GM03348 (cell line): ENCODE measurements around the gene PGC.
A peak's percentile ranks its signal among the peaks of the same experiment; 100 is the strongest.

Experiments
- DNase-seq: peaks from one replicate; pipeline ENCODE4 v3.0.0; 2012; ENCODE audit warnings: low spot score

Gene PGC

DNA sequence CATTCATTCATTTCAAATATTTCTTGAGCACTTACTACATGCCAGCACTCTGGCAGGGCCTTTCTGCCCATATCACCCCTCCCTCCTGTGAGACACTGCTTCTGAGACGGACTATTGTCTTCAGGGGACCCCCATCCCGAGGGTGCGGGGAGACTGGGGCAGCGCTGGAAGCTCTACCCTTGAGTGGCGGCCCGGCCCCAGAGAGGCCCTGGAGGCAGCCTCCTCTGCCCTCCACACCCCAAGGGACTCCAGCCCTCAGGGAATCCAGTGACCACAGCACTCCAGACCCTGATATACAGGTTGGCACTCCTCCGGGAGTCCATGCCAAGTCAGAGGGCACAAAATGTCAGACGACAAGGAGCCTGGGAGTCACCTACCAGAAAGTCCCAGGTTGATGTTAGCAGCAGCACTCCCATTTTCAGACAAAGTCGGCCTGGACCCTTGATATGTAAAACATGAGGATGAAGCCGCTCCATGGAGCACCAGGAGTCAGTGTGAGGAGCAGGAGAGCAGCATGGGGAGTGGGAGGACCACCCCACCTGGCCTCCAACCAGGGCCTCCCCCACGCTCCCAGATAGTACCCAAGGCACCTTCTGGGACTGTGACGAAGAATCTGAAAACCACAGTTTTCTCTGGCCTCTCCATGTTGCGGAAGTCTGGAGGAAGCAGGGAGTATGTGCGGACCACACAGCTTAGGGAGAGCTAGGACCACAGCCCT lies 32.5 kb downstream of the PGC start:
- DNase-seq: no peak

DNA sequence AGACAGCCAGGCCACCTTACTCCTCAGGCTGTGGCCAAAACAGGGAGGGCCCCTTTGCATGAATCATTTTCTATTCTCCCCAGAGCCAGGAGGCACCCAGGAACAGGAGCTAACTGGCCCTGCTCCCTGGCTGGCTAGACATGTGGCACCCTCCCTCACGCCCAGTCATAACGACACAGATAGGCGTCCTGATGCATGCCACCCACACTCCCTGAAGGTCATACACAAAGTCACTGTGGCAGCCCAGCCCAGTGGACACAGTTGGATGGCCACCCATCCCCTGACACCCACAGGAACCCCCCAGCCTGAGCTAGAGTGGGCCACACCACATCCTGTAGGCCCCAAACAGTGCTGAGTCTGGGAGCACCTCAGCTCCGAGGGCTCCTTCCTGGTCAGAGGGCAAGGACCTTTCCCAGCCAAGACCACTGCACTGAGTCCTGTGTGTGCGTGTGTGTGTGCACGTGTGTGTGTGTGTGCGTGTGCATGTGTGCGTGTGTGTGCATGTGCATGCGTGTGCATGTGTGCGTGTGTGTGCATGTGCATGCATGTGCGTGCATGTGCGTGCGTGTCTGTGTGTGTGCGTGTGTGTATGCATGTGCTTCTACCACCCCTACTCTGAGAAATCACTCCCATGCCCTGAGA lies 33.4 kb downstream of the PGC start:
- peak; percentile 37 for DNase-seq

DNA sequence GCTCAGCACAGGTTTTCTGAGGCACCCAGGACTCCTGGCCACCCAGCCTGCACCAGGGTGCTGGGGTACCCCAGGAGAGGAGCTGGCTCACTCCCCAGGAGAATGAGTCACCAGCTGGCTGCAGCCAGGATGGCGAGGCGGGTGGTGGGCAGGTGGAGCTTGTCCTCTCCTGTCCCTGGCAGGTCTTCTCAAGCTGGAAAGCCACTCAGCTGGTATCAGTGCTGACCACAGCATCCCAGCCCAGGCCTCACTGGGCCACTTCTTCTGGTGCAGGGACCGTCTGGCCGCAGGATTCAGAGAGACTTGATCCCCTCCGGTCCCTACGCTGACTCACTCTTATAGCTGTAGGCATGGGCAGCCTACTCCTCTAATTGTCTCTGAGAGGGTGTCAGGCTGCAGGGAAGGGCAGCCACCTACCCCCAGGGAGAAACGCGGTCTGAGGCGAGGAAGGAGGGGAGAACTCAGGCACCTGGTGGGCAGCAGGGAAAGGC lies 34.0 kb downstream of the PGC start:
- DNase-seq: peak; percentile 49

DNA sequence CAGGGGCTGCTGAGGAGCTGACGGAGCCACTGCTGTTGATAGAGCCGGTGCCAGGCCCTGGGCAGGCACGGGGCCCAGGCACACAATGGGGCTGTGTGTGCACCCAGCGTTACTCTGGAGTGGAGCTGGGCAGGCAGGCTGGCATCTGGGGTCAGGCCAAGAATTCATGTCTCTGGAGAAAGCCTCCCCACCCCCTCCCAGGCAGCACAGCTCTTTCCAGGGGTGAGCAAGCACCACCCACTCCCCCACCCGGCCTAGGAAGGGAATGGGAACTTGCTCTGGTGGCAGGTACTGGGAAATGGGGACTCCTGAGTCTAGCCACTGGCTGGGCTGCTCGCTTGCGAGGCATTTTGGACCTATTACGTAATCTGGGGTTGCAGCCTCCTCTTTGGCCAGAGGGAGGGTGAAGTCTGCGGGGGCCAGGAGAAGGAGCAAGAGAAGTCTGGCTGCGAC lies 34.5 kb downstream of the PGC start:
- no peak for DNase-seq

DNA sequence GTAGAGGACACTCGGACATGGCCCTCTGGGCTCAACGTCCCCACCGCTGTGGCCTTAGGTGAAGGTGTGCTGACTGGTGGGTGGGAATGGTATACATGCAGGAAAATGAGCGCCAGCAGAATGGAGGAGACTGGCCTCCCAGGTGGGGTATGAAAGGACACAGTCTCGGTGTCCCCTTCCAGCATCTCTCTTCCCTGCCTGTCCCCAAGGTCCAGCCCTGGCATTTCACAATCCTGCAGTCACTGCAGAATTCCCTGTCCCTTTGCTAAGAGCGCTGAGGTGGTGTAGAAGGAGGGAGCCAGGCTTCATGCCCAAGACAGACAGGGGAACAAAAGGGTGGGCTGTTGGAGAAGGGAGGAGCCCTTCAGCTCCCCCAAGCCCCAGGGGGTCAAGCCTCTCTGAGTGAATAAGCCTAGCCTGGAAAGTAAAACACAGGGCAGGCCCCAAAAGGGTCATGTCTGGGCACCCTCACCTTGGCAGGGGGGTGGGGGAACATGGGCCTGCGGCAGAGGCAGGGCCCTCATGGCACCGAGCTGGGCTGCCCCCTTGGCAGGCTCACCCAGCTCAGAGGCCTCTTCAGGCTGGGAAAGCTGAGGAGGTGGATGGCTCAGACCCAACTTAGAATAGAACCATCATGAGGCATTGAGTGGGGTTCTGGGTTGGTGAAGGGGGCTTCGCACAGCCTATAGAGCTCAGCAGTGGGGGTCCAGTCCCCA lies 35.7 kb downstream of the PGC start:
- no peak for DNase-seq

DNA sequence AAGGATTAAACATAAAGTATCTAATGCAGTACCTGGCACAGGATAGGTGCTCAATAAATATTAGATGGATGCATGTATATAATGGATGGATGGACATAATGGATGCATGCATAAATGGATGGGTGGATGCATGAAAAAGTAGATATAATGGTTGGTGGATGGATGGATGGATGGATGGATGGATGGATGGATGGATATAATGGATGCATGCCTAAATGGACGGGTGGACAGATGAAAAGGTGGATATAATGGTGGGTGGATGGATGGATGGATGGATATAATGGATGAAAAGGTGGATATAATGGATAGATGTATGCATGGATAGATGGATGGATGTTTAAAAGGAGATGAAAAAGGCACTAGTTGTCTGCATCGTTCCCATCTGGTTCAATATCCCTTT lies 37.8 kb downstream of the PGC start:
- no peak for DNase-seq

DNA sequence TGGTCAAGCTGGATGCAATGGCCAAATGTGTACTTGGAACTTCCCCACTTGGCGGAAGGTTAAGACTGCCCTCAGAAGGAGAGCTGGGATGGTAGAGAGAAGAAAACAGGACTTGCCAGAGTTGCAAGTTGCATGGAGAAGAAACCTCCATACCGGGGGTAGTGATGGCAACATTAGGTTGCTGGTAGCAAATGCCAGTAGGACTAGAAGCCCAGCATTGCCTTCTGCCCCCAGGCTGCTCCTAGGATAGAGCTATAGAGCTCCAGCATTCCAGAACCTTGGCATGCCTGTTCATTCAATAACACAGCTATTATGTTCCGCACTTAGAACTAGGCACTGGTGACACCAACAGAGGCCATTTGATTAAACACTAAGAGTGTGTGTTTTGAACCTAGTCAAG lies 38.3 kb downstream of the PGC start:
- no peak for DNase-seq

DNA sequence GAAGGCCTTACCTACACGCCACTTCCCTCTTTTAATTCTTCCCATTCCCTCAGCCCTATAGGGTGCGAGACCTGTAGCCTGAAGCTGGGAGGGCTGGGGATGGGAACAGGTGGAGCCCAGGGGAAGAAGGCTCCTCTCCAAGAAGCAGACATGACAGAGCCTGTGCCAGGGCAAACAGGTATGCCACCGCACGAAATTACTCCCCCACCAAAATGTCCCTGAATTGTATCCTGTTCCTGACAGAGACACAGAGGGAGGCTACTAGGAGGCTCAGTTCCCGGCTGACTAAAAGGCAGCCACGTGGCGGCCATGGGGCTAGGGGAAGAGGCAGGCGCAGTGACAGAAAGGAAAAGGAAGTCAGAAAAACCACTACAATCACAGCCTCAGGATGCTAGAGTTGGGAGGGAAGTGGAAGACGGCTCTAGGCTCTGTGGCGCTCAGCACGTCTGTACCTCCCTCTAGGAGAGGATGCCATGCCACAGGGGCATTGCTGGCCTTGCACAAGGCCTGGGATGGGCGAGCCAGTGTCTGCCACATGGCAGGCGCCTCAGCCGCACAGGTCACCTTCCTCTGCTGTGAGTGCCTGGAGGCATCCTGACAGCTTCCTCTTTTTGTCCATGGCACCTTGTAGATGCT lies 39.5 kb downstream of the PGC start:
- DNase-seq: no peak

DNA sequence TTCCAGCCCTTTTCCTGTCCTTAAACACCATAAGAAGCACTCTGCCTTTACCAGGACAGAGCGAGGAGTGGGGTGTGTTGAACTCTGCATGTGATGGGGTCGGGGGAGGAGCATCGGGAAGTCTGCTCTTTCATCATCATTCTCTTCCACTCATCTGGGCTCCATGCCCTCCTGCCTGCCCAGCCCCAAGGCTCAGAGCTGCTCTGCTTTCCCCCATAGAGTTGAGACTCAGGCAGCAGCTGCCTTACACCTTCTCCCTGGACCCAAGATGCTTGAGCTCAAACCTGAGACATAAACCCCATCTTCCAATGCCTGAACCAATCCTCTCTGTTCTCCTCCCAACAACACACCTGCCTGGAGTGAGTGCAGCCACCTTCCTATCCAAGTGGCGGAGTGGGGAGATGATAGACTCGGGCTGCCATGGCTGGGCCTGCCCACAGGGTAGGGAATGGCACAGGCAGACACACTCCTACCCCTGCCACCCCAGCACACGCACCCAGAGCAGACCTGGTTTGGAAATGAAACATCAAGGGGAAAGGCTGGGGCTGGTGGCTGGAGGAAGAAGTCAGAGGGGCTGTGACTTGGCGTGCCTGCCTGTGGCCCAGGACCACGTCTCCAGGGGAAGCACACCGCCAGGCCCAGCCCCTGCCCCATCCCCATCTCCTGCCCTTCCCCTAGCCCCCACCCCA lies 40.2 kb downstream of the PGC start:
- DNase-seq: peak; percentile 85

DNA sequence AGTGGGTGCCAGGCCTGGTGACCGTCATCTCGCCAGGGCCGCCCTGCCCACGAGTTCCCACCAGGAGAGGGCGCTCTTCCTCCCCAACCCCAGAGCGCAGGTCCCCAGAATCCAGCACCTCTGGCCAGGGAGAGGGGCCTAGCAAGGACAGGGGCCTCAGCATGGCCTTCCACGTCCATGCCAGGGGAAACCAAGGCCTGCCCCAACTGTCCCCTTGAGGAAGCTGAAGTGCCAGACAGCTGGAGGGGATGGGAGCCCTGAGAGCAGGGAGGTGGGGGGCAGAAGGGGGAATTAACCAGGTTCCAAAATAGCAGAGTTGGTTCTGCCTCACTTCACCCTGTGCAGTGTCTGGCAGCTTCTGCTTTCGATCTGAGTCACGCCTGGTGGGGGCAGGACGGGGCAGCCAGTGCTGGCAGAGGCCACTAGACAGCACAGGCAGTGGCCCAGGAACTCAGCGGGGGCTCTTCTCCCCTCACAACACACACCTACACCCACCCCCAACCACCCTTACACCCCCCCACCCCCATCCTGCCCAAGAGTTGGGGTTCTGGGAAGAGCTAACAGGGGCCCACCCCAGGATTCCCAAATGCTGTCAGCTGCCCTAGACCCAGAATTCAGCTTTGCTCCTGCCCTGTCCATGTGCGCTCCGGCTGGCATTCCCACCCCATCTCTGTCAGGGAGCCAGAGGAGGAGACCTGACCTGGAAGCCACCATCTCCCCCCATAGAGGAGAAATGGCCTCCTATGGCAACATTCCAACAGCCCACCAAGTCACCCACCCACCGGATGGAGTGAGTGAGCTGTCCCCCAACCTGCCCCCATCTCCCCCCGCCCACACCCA lies 41.0 kb downstream of the PGC start:
- peak; percentile 91 for DNase-seq

DNA sequence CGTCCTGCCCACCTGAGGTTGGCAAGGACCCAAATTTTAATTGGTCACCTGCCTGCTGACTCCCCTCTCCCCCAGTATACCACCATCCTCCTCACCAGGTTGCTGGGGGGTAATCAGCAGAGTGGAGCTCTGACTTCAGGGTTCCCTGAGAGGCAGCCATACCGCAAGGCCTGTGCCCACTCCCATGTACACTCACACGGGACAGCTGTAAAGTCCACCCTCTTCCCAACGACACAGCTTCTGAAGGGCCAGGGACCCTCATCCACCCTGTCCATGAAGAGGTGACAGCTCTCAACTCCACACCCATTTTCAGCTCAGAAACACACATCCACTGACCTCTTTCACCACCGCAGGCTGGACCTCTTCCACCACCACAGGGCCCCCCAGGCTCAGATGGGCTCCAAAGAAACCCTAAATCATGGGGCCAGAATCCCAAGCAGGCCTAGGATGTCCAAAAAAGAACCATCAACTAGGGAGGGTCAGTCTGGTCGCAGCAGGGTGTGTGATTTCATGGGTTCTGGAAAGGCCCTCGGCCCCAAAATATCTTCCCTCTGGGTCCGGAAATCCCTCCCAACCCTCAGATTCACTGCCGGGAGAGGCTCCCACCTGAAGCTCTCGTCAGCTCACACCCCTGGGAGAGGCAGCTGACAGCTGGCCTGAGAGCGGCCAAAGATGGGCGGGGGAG lies 41.7 kb downstream of the PGC start:
- no peak for DNase-seq

DNA sequence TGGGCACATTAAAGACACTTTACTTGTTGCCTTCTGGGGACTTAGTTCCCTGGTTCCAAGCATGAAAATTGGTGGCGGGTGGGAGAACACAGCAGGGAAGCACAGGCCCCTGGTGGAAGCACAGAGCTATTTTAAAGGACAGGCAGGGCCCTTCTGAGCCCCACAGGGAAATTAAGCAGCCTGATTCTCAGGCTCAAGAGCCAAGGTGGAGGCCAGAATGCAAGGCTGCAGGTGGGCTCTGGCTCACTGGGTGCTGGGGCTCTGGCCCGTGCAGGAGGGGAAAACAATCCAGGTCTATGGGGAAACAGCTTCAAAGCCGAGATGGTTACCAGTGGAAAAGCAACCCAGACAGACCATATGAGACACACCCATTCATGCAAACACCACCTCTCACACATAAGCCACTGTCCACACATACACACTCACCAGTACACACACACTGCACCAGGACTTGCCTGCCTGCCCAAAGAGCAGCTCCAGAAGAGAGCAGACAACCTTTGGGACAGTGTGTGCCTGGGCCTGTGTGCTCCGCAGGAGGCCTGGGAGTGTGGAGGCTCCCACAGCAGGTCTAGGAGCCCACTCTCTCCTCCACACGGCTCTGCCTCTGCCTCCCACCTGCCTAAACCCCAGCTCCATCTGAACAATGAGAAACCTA lies 42.4 kb downstream of the PGC start:
- DNase-seq: no peak

DNA sequence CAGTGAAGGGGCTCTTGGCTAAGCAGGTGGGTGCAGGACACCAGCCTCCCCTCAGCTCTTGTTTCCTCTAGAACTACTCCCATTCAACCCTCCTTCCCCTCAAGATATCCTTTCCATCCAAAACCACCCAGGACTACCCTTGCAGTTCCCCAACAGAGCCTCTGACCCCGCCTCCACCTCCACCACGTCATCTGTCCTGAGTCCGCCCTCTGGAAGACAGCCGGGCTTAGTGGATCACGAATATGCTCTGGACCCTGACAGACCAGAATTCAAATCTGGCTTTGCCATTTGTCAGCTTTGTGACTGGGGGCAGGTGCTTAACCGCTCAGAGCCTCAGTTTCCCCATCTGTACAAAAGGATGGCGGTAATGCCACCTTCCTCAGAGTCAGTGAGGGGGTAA lies 43.2 kb downstream of the PGC start:
- DNase-seq: no peak

DNA sequence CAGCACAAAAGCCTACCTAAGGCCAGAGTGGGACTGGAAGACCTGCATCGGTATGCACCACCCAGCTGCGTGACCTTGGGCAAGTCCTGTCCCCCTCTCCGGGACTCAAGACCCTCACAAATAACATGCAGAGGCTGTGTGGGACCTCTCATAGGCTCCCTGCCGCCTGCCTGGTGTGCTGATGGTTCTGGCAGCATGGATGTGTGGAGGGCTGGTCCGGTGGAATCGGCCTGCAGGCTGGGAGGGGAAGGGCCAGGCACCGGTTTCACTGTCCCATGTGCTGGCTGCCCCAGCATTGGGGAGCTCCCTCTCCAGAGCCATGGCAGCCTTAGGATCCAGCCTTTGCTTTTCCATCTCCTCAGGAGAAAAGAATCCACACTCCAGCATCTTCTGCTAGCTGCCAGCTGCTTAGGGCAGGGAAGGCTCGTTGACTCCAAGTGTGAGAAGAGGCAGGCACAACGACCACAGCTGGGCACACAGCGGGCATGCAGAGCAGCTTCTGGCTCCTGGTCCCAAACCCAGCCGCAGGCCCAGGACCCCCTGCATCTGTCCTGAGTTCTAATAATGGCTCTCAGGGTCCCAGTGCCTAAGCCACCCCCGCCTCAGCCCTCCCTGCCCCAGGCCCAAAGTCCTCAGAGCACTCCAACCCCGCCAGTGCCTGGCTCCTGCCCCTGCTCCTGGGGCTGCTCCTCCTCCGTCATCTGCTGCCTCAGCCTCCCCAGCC lies 44.3 kb downstream of the PGC start:
- no peak for DNase-seq

DNA sequence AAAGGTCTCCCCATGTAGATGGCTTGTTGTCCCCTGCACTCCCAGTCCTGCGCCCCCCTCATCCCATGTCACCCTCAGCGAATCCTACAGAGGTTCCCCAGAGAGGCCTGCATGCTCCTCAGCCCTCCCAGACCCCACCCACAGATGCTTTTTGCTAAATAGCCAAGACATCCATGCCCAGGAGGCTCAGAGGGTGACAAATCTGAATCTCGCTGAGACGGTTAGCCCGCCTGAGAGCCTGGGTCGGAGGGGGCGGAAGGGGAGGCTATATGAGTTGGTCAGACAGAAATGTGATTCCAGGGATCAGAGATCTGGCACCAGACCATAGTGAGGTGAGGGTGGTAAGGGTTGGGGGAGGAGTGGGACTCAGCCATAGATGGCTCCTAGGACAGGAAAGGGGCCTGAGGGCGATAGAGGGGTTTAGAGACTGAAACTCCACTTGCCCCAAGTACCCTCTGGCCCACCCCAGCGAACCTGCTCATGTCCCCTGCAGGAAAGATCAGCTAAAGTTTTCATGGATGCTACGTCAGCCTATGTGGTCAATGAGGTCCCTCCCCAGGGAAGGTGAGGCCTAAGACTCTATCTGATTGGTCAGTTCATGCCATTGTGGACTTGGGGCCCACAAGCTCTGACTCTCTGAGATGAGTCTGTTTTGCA lies 45.0 kb downstream of the PGC start:
- no peak for DNase-seq

DNA sequence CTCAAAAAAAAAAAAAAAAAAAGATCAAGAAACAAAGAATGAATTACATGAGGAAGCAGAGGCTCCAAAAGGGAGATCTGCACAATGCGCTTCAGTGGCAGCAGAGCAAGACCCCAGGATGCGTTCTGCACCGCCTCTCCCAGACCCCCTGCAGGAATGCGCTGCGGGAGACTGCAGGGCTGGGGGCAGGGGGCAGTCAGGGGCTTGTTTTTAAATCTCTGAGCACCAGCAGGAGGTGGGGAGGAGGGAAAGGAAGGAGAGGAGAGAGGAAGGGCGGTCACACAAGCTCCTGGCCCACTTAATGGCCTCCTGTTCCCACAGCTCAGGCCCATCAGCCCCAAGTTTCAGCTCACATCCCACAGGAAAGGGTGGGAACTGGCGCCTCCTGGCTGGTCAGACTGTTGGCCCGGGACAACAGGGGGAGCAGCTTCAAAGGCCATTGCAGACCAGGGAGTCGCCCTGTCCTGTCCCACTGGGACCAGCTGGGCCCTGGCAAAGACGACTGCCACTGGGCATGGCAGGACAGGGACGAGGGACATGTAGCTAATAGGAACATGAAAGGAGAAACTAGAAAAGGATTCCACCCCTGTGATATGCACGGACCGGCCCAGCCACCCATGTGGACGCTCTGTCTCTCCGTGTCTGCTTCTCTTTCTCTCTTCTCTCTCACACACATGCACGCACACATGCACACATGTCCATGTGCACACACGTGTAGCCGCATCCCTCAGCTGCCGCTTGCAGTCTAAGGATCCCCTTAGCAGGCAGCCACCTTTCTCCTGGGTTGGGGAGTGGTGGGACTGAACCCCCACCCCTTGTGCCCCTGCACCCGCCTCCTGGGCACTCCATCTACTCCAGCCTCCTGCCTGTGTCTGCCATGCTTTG lies 46.5 kb downstream of the PGC start:
- no peak for DNase-seq

DNA sequence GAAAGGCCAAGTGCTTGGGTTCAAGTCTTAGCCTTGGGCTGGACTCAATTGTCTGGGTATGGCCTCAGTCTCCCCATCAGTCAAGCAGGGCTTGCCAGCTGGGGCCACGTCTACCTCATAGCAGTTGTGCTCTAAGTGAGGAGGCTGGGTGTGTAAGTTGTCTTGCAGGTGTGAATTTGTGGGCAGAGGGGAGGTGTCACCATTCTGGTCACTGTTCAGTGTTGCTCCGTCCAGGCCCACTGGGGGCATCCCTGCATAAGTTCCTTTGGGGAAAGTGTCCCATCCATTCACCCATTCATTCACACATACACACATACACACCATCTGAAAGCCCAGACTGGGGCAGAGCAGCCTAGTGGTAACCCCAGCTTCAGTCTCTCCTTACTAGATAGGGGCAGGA lies 48.1 kb downstream of the PGC start:
- DNase-seq: no peak
